ENCODE measurements around the gene FADS2.

- TF ChIP-seq ZNF384 (IDR thresholded peaks at IDR 0.05) (no peak), BHLHE40 (IDR thresholded peaks at IDR 0.05; ENCODE audit: borderline replicate concordance) (no peak), SP1 (IDR thresholded peaks at IDR 0.05) (no peak), FOXA1 (IDR thresholded peaks at IDR 0.05) (no peak), SUZ12 (IDR thresholded peaks at IDR 0.05) (no peak), TARDBP (IDR thresholded peaks at IDR 0.05) (no peak), HDGF (IDR thresholded peaks at IDR 0.05; ENCODE audit: borderline replicate concordance) (no peak)
These were observed 79.2 kb downstream of the FADS2 start for GRCh38 chr11:61907282-61907681.

Measured in HEK293T (cell line).